Astrocyte of the hippocampus (primary cell): ENCODE results near the gene SMYD4.
A peak's percentile ranks its signal among the peaks of the same experiment; 100 is the strongest.
"Not testable (repeated sequence)": the region's sequence is repeated elsewhere in the genome, so short reads cannot be mapped to it uniquely, and the experiment has no call there.

Experiments
- DNase-seq: peaks from one replicate; pipeline ENCODE4 v3.0.0; 2011; ENCODE audit warnings: low read depth, low spot score

The SMYD4 gene

GRCh38 chr17:1829592-1830257 lies at the start of gene SMYD4, which contains the start of gene RPA1:
Gene SMYD4 (minus strand): TSS chr17:1829902. CDS start chr17:1827994, 1,908 bp downstream.
Gene RPA1 (plus strand): TSS chr17:1830005. CDS start chr17:1830094, 89 bp downstream.
- DNase-seq: peak; percentile 96

- DNase-seq: peak; percentile 38
Measured at GRCh38 chr17:1878419-1879121, 48.9 kb upstream of the SMYD4 start.

- DNase-seq: no peak
Measured at GRCh38 chr17:1875597-1875996, 45.9 kb upstream of the SMYD4 start.

GRCh38 chr17:1873418-1873817 lies 43.7 kb upstream of the SMYD4 start:
- DNase-seq: no peak

GRCh38 chr17:1872976-1873375 lies 43.3 kb upstream of the SMYD4 start:
- no peak for DNase-seq

GRCh38 chr17:1872254-1872653 lies 42.6 kb upstream of the SMYD4 start:
- no peak for DNase-seq

GRCh38 chr17:1871756-1872155 lies 42.1 kb upstream of the SMYD4 start:
- no peak for DNase-seq

GRCh38 chr17:1870592-1870991 lies 40.9 kb upstream of the SMYD4 start:
- DNase-seq: no peak

- DNase-seq: no peak
Measured at GRCh38 chr17:1868090-1868489, 38.4 kb upstream of the SMYD4 start.

GRCh38 chr17:1867307-1867706 lies 37.6 kb upstream of the SMYD4 start:
- DNase-seq: no peak

- DNase-seq: peak; percentile 20
Measured at GRCh38 chr17:1865252-1866037, 35.7 kb upstream of the SMYD4 start.

GRCh38 chr17:1861391-1862010 lies 31.8 kb upstream of the SMYD4 start:
- DNase-seq: no peak

- no peak for DNase-seq
Measured at GRCh38 chr17:1860978-1861377, 31.3 kb upstream of the SMYD4 start.

- not testable (repeated sequence) for DNase-seq
Measured at GRCh38 chr17:1856462-1856861, 26.8 kb upstream of the SMYD4 start.

GRCh38 chr17:1853698-1854097 lies 24.0 kb upstream of the SMYD4 start:
- no peak for DNase-seq

- no peak for DNase-seq
Measured at GRCh38 chr17:1852327-1852726, 22.6 kb upstream of the SMYD4 start.

GRCh38 chr17:1847191-1847590 lies 17.5 kb upstream of the SMYD4 start:
- DNase-seq: no peak

GRCh38 chr17:1843947-1844346 lies 14.2 kb upstream of the SMYD4 start:
- DNase-seq: no peak

- no peak for DNase-seq
Measured at GRCh38 chr17:1839516-1839915, 9.8 kb upstream of the SMYD4 start.

- DNase-seq: no peak
Measured at GRCh38 chr17:1834380-1835149, 4.9 kb upstream of the SMYD4 start.

- peak; percentile 27 for DNase-seq
Measured at GRCh38 chr17:1830288-1830687, 586 bp upstream of the SMYD4 start.
